ENCODE measurements around the gene IP6K1.
A peak's percentile ranks its signal among the peaks of the same experiment; 100 is the strongest.

Gene IP6K1

GRCh38 chr3:49712166-49712565, 74.2 kb downstream of the IP6K1 start:
- H3K4me1 Mint-ChIP-seq, result peaks cover 25% of the 10 kb centered on the region
- no peak overlapping the region for H3K4me3 Mint-ChIP-seq
- CTCF ChIA-PET, result interaction anchor here (0.5 to 1.5 kb wide), 4 partner anchors 7 to 175 kb away, joined by 3 to 8 read pairs (median 4); partner anchors contain the start of gene AMIGO3
- H3K27ac Mint-ChIP-seq, result peak overlapping the region; percentile 52
- no peak for DNase-seq
- no peaks in the 10 kb centered on the region for H3K9me3 Mint-ChIP-seq
- no peaks in the 10 kb centered on the region for H3K27me3 Mint-ChIP-seq
- H3K36me3 Mint-ChIP-seq, result peaks cover 3% of the 10 kb centered on the region

GRCh38 chr3:49711489-49711888, 74.9 kb downstream of the IP6K1 start:
- DNase-seq, result no peak
- CTCF ChIA-PET, result interaction anchor here (1.3 to 1.5 kb wide), 3 partner anchors 8 to 126 kb away, joined by 3 to 8 read pairs (median 4); partner anchors contain the start of gene AMIGO3
- Mint-ChIP-seq H3K4me1 (peaks cover 25% of the 10 kb centered on the region), H3K9me3 (no peaks in the 10 kb centered on the region), H3K36me3 (peaks cover 3% of the 10 kb centered on the region), H3K27ac (peak overlapping the region; percentile 16), H3K4me3 (no peak overlapping the region), H3K27me3 (no peaks in the 10 kb centered on the region)

- H3K27me3 Mint-ChIP-seq, result no peaks in the 10 kb centered on the region
- no peak overlapping the region for H3K27ac Mint-ChIP-seq
- peaks cover 25% of the 10 kb centered on the region for H3K4me1 Mint-ChIP-seq
- no peak for DNase-seq
- no peak overlapping the region for H3K4me3 Mint-ChIP-seq
- CTCF ChIA-PET, result no interaction called here
- peaks cover 3% of the 10 kb centered on the region for H3K36me3 Mint-ChIP-seq
- H3K9me3 Mint-ChIP-seq, result no peaks in the 10 kb centered on the region
Observed at GRCh38 chr3:49709852-49710251, 76.5 kb downstream of the IP6K1 start.

GRCh38 chr3:49707113-49707480, 79.2 kb downstream of the IP6K1 start:
- DNase-seq, result no peak
- Mint-ChIP-seq H3K9me3 (no peaks in the 10 kb centered on the region), H3K4me1 (peaks cover 9% of the 10 kb centered on the region), H3K36me3 (peaks cover 12% of the 10 kb centered on the region), H3K27me3 (no peaks in the 10 kb centered on the region), H3K4me3 (no peak overlapping the region), H3K27ac (no peak overlapping the region)
- CTCF ChIA-PET, result no interaction called here

GRCh38 chr3:49706456-49707112, 79.8 kb downstream of the IP6K1 start:
- Mint-ChIP-seq H3K9me3 (no peaks in the 10 kb centered on the region), H3K36me3 (peaks cover 13% of the 10 kb centered on the region), H3K27me3 (no peaks in the 10 kb centered on the region), H3K27ac (no peak overlapping the region), H3K4me3 (no peak overlapping the region), H3K4me1 (peaks cover 6% of the 10 kb centered on the region)
- no peak for DNase-seq
- CTCF ChIA-PET, result no interaction called here

- H3K9me3 Mint-ChIP-seq, result no peaks in the 10 kb centered on the region
- no peak overlapping the region for H3K27ac Mint-ChIP-seq
- no peak for DNase-seq
- H3K36me3 Mint-ChIP-seq, result peaks cover 15% of the 10 kb centered on the region
- H3K27me3 Mint-ChIP-seq, result no peaks in the 10 kb centered on the region
- CTCF ChIA-PET, result no interaction called here
- no peaks in the 10 kb centered on the region for H3K4me1 Mint-ChIP-seq
- no peak overlapping the region for H3K4me3 Mint-ChIP-seq
Observed at GRCh38 chr3:49705390-49705960, 80.9 kb downstream of the IP6K1 start.

GRCh38 chr3:49704629-49705028, 81.7 kb downstream of the IP6K1 start:
- no peak overlapping the region for H3K27ac Mint-ChIP-seq
- H3K9me3 Mint-ChIP-seq, result no peaks in the 10 kb centered on the region
- no peak overlapping the region for H3K4me3 Mint-ChIP-seq
- DNase-seq, result no peak
- CTCF ChIA-PET, result interaction anchor here (1.6 to 4.3 kb wide), 2 partner anchors 129 to 134 kb away, joined by 4 to 30 read pairs; no protein-coding TSS in a partner anchor
- H3K27me3 Mint-ChIP-seq, result no peaks in the 10 kb centered on the region
- peaks cover 15% of the 10 kb centered on the region for H3K36me3 Mint-ChIP-seq
- H3K4me1 Mint-ChIP-seq, result no peaks in the 10 kb centered on the region

GRCh38 chr3:49703956-49704355, 82.4 kb downstream of the IP6K1 start:
- Mint-ChIP-seq H3K4me3 (no peak overlapping the region), H3K27me3 (no peaks in the 10 kb centered on the region), H3K9me3 (no peaks in the 10 kb centered on the region), H3K27ac (no peak overlapping the region), H3K4me1 (no peaks in the 10 kb centered on the region), H3K36me3 (peaks cover 15% of the 10 kb centered on the region)
- CTCF ChIA-PET, result interaction anchor here (0.8 to 4.3 kb wide), 3 partner anchors 19 to 135 kb away, joined by 4 to 30 read pairs (median 4); no protein-coding TSS in a partner anchor
- DNase-seq, result no peak

GRCh38 chr3:49703443-49703927, 82.9 kb downstream of the IP6K1 start:
- CTCF ChIA-PET, result interaction anchor here (0.8 to 4.3 kb wide), 4 partner anchors 20 to 135 kb away, joined by 3 to 30 read pairs (median 4); no protein-coding TSS in a partner anchor
- Mint-ChIP-seq H3K4me1 (no peaks in the 10 kb centered on the region), H3K4me3 (no peak overlapping the region), H3K27ac (no peak overlapping the region), H3K9me3 (no peaks in the 10 kb centered on the region), H3K36me3 (peaks cover 15% of the 10 kb centered on the region), H3K27me3 (no peaks in the 10 kb centered on the region)
- DNase-seq, result peak; percentile 81

GRCh38 chr3:49702672-49703071, 83.7 kb downstream of the IP6K1 start:
- no peak overlapping the region for H3K27ac Mint-ChIP-seq
- H3K4me1 Mint-ChIP-seq, result no peaks in the 10 kb centered on the region
- CTCF ChIA-PET, result interaction anchor here (1.2 to 4.3 kb wide), 4 partner anchors 16 to 163 kb away, joined by 3 to 30 read pairs (median 6); partner anchors contain the start of gene AMIGO3
- H3K27me3 Mint-ChIP-seq, result no peaks in the 10 kb centered on the region
- H3K9me3 Mint-ChIP-seq, result no peaks in the 10 kb centered on the region
- H3K4me3 Mint-ChIP-seq, result no peak overlapping the region
- no peak for DNase-seq
- peaks cover 13% of the 10 kb centered on the region for H3K36me3 Mint-ChIP-seq

- Mint-ChIP-seq H3K36me3 (peaks cover 12% of the 10 kb centered on the region), H3K27me3 (no peaks in the 10 kb centered on the region), H3K4me1 (no peaks in the 10 kb centered on the region), H3K4me3 (no peak overlapping the region), H3K9me3 (no peaks in the 10 kb centered on the region), H3K27ac (no peak overlapping the region)
- peak; percentile 41 for DNase-seq
- CTCF ChIA-PET, result interaction anchor here (0.7 to 4.3 kb wide), 13 partner anchors 10 to 162 kb away, joined by 3 to 30 read pairs (median 3); partner anchors contain the start of genes AMIGO3 and GMPPB
Observed at GRCh38 chr3:49701388-49702077, 84.8 kb downstream of the IP6K1 start.

- CTCF ChIA-PET, result interaction anchor here (0.7 to 4.3 kb wide), 10 partner anchors 11 to 162 kb away, joined by 3 to 30 read pairs (median 6); partner anchors contain the start of gene AMIGO3
- H3K27ac Mint-ChIP-seq, result no peak overlapping the region
- H3K9me3 Mint-ChIP-seq, result no peaks in the 10 kb centered on the region
- H3K36me3 Mint-ChIP-seq, result peaks cover 12% of the 10 kb centered on the region
- H3K4me3 Mint-ChIP-seq, result no peak overlapping the region
- no peak for DNase-seq
- H3K4me1 Mint-ChIP-seq, result no peaks in the 10 kb centered on the region
- no peaks in the 10 kb centered on the region for H3K27me3 Mint-ChIP-seq
Observed at GRCh38 chr3:49700453-49701128, 85.8 kb downstream of the IP6K1 start.

- H3K4me3 Mint-ChIP-seq, result no peak overlapping the region
- DNase-seq, result no peak
- no peaks in the 10 kb centered on the region for H3K27me3 Mint-ChIP-seq
- no peak overlapping the region for H3K27ac Mint-ChIP-seq
- H3K36me3 Mint-ChIP-seq, result peaks cover 12% of the 10 kb centered on the region
- no peaks in the 10 kb centered on the region for H3K9me3 Mint-ChIP-seq
- H3K4me1 Mint-ChIP-seq, result no peaks in the 10 kb centered on the region
- CTCF ChIA-PET, result interaction anchor here (0.7 to 2.0 kb wide), 3 partner anchors 138 to 160 kb away, joined by 3 to 12 read pairs (median 3); no protein-coding TSS in a partner anchor
Observed at GRCh38 chr3:49700014-49700413, 86.3 kb downstream of the IP6K1 start.
